Fibroblast of skin of left quadriceps (primary cell): ENCODE results near the gene SLC35B4.
"Not testable (repeated sequence)": the region's sequence is repeated elsewhere in the genome, so short reads cannot be mapped to it uniquely, and the experiment has no call there.

Source experiments
- DNase-seq, 2 experiments: peaks; one replicate each; pipeline ENCODE4 v3.0.0-alpha.2; 2013; ENCODE audit warnings: low read depth in 2 of 2

Gene SLC35B4

GRCh38 chr7:134331393-134331792 is 14.7 kb upstream of the SLC35B4 start:
- DNase-seq = no peak

DNA sequence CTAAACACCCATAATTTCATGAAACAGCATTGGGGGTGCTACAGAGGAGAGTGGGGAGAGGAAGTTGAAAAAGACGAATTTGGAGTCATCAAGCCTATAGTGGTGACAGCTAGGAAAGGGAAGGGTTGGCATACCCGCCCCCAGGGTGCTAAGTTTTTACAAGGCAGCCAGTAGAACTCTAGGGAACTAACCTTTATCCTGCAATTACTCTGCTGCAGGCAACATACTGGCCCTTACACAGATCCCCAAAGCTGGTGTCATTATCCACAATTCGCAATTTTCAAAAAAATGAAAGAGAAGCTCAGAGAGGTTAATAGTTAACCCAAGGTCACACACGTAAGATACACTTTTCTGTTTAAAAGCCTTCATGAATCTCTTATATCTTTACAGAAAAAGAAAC is 14.2 kb upstream of the SLC35B4 start:
- DNase-seq = no peak

GRCh38 chr7:134329614-134330346 is 13.1 kb upstream of the SLC35B4 start:
- DNase-seq = no peak

GRCh38 chr7:134328900-134329299 is 12.2 kb upstream of the SLC35B4 start:
- no peak for DNase-seq

DNA sequence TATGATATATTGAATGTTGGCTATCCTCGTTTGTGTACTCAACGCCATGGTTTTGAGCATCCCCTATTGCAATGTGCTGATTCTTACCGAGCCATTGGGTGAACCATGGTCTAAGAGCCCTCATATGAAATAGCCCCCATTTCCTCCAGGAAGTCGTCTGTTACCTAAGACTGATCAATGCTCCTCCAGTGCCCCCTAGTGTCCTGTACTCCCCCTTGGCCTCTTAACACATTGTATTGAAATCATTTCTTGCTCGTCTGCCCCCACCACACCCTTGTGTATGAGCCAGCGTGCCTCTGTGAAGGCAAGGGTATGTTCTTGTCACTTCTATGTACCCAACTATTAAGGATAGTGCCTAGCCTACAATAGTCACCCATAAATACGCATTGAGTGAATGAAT is 11.2 kb upstream of the SLC35B4 start:
- DNase-seq = no peak

DNA sequence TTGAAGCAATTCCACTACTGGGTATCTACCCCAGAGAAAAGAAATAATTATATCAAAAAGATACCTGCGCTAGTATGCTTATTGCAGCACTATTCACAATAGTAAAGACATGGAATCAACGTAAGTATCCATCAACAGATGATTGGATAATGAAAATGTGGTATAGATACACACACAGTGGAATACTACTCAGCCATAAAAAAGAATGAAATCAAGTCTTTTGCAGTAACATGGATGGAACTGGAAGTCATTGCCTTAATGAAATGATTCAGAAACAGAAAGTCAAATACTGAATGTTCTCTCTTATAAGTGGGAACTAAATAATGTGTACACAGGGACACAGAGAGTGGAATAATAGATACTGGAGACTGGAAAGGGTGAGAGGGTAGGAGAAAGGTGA is 7.4 kb upstream of the SLC35B4 start:
- DNase-seq = no peak

GRCh38 chr7:134320201-134320600 is 3.5 kb upstream of the SLC35B4 start:
- no peak for DNase-seq

GRCh38 chr7:134318443-134318842 is 1.7 kb upstream of the SLC35B4 start:
- DNase-seq = peak in 1 of 2 experiments; percentile 25

- no peak for DNase-seq
Measured at GRCh38 chr7:134317434-134317833, 704 bp upstream of the SLC35B4 start.

- no peak for DNase-seq
Measured at GRCh38 chr7:134315679-134316538, 821 bp downstream of the SLC35B4 start.

- DNase-seq = no peak
Measured at GRCh38 chr7:134313543-134313942, 3.2 kb downstream of the SLC35B4 start.

- DNase-seq = no peak
Measured at GRCh38 chr7:134312717-134313116, 4.0 kb downstream of the SLC35B4 start.

DNA sequence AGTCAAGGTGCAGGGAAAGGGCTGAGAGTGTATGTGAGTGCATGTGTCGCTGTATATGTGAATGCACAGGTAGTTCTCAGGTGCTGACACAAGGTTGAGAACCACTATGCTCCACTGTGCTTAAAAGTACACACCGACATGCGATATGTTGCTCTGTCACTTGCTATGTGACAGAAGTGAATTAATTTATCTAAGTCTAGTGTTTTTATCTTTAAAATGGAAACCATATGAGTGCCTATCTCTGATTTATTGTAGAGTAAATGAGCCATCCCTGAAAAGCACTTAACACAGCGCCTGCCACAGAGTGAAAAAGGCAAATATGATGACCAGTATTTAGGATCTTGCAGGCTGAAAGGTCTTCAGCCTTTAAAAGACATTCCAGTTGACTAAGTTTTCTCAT is 4.9 kb downstream of the SLC35B4 start:
- DNase-seq = no peak

DNA sequence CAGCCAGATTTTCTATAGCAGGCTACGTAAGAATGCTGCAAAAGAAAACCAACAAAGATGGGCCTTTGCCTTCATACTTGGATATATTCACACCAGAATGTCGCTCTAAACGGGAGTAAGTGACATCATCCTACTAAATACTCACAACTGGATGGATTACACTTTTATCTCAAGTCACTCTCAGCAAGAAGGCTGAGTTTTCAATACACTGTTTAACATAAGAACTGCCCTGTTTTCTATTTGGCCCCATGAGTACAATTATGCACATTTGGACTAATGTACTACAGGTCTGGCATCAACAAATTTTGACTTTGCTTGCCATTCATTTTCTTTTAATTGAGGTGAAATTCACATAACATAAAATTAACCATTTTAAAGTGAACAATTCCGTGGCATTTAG is 8.2 kb downstream of the SLC35B4 start:
- DNase-seq = no peak

DNA sequence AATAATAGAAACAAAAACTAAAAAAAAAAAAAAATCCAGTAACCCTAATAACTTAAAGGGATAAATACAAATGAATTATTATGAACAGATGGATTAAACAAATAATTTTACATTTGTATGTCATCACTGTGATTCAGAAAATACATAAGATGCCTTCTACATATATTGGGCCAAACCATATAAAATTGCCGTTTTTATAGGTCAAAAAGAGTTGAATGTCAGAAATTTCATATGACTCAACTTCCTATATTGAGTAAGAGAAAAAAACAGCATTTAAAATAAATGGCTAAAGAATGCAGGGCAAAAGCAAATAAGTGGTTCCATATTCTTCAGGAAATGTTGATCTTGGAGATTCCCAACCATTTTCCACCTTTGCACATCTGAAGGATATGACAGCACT is 9.4 kb downstream of the SLC35B4 start:
- DNase-seq = peak; percentile 44 to 55

GRCh38 chr7:134302120-134302519 is 14.6 kb downstream of the SLC35B4 start:
- DNase-seq = no peak

DNA sequence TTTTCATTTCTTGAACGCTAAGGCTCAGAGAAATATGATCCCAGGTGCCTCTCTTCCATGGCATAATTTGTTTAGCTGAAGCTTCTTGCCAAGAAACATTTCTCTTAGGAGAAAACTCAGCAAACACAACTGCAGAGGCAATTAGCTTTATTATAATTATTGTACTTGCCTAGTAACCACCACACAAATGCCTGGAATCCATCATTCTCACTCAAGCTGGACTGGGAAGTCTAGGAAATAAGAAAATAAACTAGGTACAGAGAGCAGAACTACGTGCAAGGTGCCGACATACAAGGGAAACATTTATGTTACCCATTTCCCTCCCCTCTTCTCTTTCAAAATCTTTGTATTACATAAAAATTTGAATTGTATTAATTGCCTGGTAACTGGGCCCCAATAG is 15.1 kb downstream of the SLC35B4 start:
- no peak for DNase-seq

- DNase-seq = no peak
Measured at GRCh38 chr7:134300988-134301387, 15.7 kb downstream of the SLC35B4 start.

GRCh38 chr7:134298902-134299683 is 17.6 kb downstream of the SLC35B4 start:
- DNase-seq = no peak

DNA sequence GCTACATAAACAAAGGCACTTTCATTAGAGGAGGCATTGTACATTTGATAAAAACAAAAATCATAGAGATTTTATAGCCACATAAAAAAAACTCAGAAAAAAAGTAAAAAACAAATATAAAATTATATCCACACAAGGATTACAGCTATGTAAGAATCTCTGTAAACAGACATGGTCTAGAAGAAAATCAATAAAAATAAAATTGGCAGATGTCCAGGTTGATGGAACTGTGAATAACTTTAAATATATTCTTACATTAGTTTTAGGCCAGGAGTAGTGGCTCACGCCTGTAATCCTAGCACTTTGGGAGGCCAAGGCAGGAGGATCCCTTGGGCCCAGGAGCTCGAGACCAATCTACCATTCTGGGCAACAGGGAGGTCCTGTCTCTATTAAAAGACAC is 19.2 kb downstream of the SLC35B4 start:
- no peak for DNase-seq

DNA sequence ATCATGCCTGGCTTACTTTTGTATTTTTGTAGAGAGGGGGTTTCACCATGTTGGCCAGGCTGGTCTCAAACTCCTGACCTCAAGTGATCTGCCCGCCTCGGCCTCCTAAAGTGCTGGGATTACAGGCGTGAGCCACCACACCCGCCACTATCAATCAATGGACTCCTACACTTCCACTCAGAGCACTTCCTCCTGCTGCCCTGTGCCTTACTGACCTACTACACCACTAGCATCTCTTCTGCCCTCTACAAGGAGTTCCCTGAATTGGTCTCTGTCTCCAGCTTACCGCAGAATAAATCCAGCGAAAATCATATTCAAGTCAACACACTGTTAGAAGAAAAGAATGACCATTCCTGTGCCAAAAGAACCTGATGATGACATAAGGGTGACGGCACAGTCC is 20.7 kb downstream of the SLC35B4 start:
- not testable (repeated sequence) for DNase-seq

GRCh38 chr7:134293002-134293740 is 23.6 kb downstream of the SLC35B4 start:
- DNase-seq = no peak
